ENCODE results near the gene SLC44A3.

Gene SLC44A3

GRCh38 chr1:94919241-94920030 is 99.3 kb downstream of the SLC44A3 start:
- TF ChIP-seq ZFX (IDR thresholded peaks at IDR 0.05; ENCODE audit: borderline replicate concordance) = no peak
- TF ChIP-seq CTCF (IDR thresholded peaks at IDR 0.05) = no peak
- no peak overlapping the region for H3K27ac ChIP-seq

GRCh38 chr1:94920061-94920460 is 99.9 kb downstream of the SLC44A3 start:
- no peak for TF ChIP-seq CTCF (IDR thresholded peaks at IDR 0.05)
- TF ChIP-seq ZFX (IDR thresholded peaks at IDR 0.05; ENCODE audit: borderline replicate concordance) = no peak
- H3K27ac ChIP-seq = no peak overlapping the region

GRCh38 chr1:94921977-94922376 is 101.8 kb downstream of the SLC44A3 start:
- TF ChIP-seq ZFX (IDR thresholded peaks at IDR 0.05; ENCODE audit: borderline replicate concordance) = no peak
- TF ChIP-seq CTCF (IDR thresholded peaks at IDR 0.05) = no peak
- H3K27ac ChIP-seq = no peak overlapping the region

GRCh38 chr1:94922761-94923331 is 102.7 kb downstream of the SLC44A3 start:
- no peak for TF ChIP-seq CTCF (IDR thresholded peaks at IDR 0.05)
- TF ChIP-seq ZFX (IDR thresholded peaks at IDR 0.05; ENCODE audit: borderline replicate concordance) = no peak
- H3K27ac ChIP-seq = no peak overlapping the region

GRCh38 chr1:94925004-94925403 is 104.8 kb downstream of the SLC44A3 start:
- no peak overlapping the region for H3K27ac ChIP-seq
- no peak for TF ChIP-seq CTCF (IDR thresholded peaks at IDR 0.05)
- no peak for TF ChIP-seq ZFX (IDR thresholded peaks at IDR 0.05; ENCODE audit: borderline replicate concordance)

- no peak for TF ChIP-seq ZFX (IDR thresholded peaks at IDR 0.05; ENCODE audit: borderline replicate concordance)
- no peak for TF ChIP-seq CTCF (IDR thresholded peaks at IDR 0.05)
- no peak overlapping the region for H3K27ac ChIP-seq
Measured at GRCh38 chr1:94925561-94926125, 105.5 kb downstream of the SLC44A3 start.
